ENCODE data around the gene RRP1.

Gene RRP1

GRCh38 chr21:43775795-43776430 lies 13.5 kb upstream of the RRP1 start, which contains the start of gene CSTB:
Gene CSTB (minus strand): TSS chr21:43776308. CDS start chr21:43776269, 39 bp downstream.
- peak; percentile 64 to 74 for DNase-seq (ENCODE audit: low read depth in 2 of 2)

GRCh38 chr21:43777953-43778352 lies 11.4 kb upstream of the RRP1 start:
- DNase-seq (ENCODE audit: low read depth in 2 of 2): no peak

GRCh38 chr21:43778469-43779335 lies 10.7 kb upstream of the RRP1 start:
- DNase-seq (ENCODE audit: low read depth in 2 of 2): no peak

- no peak for DNase-seq (ENCODE audit: low read depth in 2 of 2)
These were observed 9.7 kb upstream of the RRP1 start for GRCh38 chr21:43779660-43780059.

- no peak for DNase-seq (ENCODE audit: low read depth in 2 of 2)
These were observed 7.5 kb upstream of the RRP1 start for GRCh38 chr21:43781846-43782245.

GRCh38 chr21:43782431-43783097 lies 6.8 kb upstream of the RRP1 start:
- no peak for DNase-seq (ENCODE audit: low read depth in 2 of 2)

- no peak for DNase-seq (ENCODE audit: low read depth in 2 of 2)
These were observed 6.2 kb upstream of the RRP1 start for GRCh38 chr21:43783098-43783700.

- no peak for DNase-seq (ENCODE audit: low read depth in 2 of 2)
These were observed 4.2 kb upstream of the RRP1 start for GRCh38 chr21:43785134-43785533.

GRCh38 chr21:43786300-43786806 lies 3.0 kb upstream of the RRP1 start:
- DNase-seq (ENCODE audit: low read depth in 2 of 2): no peak

GRCh38 chr21:43786807-43787440 lies 2.5 kb upstream of the RRP1 start:
- no peak for DNase-seq (ENCODE audit: low read depth in 2 of 2)

GRCh38 chr21:43790010-43790524 lies 690 bp downstream of the RRP1 start:
- no peak for DNase-seq (ENCODE audit: low read depth in 2 of 2)

- no peak for DNase-seq (ENCODE audit: low read depth in 2 of 2)
These were observed 3.0 kb downstream of the RRP1 start for GRCh38 chr21:43792406-43792805.

- no peak for DNase-seq (ENCODE audit: low read depth in 2 of 2)
These were observed 3.9 kb downstream of the RRP1 start for GRCh38 chr21:43793243-43793642.

- DNase-seq (ENCODE audit: low read depth in 2 of 2): no peak
These were observed 4.9 kb downstream of the RRP1 start for GRCh38 chr21:43794311-43794710.

GRCh38 chr21:43794857-43795256 lies 5.5 kb downstream of the RRP1 start:
- no peak for DNase-seq (ENCODE audit: low read depth in 2 of 2)

GRCh38 chr21:43797415-43797814 lies 8.0 kb downstream of the RRP1 start:
- DNase-seq (ENCODE audit: low read depth in 2 of 2): no peak

- DNase-seq (ENCODE audit: low read depth in 2 of 2): no peak
These were observed 8.7 kb downstream of the RRP1 start for GRCh38 chr21:43797925-43798715.

GRCh38 chr21:43799301-43799840 lies 10.0 kb downstream of the RRP1 start:
- DNase-seq (ENCODE audit: low read depth in 2 of 2): no peak

- no peak for DNase-seq (ENCODE audit: low read depth in 2 of 2)
These were observed 10.7 kb downstream of the RRP1 start for GRCh38 chr21:43800124-43800523.

GRCh38 chr21:43800566-43800965 lies 11.2 kb downstream of the RRP1 start:
- DNase-seq (ENCODE audit: low read depth in 2 of 2): no peak

Measured in stimulated activated CD8-positive, alpha-beta memory T cell treated with anti-CD3 and anti-CD28 coated beads, Interleukin-15, amount 100 ng/mL, for 4 hours (primary cell).